ENCODE results near the gene FGF2.
"Not testable (repeated sequence)": the region's sequence is repeated elsewhere in the genome, so short reads cannot be mapped to it uniquely, and the experiment has no call there.

Gene FGF2

DNA sequence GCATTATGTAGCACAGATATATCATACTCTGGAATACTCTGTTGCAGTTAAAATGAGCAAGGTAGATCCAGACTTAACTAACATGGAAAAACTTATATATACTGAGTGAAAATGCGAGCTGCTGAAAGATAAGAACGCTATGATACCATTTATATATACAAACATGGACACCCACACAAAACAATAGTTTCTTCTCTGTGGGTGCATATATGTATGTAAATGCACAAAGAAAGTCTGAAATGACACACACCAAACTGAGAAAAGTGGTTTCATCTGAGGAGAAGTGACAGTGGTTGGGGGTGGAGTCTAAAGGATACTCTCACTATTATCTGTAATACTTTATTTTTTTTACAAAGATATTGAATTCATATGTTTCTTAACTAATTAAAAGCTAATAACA, 12.2 kb upstream of the FGF2 start:
- no peak for DNase-seq

DNA sequence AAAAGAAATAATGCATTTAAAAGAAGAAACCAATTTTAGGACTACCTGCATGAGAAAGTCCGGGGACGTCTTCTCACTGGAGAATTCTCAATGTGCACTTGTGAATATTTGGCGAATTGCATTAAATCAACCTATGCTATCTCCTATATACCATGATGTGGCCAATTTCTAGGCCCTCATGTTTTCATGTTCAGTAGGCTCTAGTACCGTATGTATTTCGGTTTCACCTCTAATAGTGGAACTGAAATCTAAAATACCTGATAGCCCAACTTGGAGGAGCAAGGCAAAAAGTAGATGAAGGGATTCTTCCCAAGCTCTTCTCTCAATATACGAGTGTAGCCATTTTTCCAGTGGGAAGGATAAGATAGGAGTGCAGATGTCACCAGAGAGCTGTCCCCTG, 11.4 kb upstream of the FGF2 start:
- DNase-seq, result no peak

DNA sequence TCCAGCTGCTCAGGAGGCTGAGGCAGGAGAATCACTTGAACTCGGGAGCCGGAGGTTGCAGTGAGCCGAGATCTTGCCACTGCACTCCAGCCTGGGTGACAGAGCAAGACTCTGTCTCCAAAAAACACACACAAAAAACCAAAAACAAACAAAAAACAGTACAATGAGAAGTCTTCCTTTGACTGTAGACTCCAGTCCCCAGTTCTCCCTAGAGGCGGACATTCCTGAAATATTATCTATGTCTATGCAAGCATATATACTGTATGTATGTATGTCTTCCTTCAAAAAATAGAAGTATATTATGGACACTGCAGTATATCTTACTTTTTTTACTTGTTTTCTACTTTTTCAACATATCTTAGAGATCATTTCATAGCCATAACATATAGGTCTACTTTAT, 10.2 kb upstream of the FGF2 start:
- DNase-seq, result no peak

DNA sequence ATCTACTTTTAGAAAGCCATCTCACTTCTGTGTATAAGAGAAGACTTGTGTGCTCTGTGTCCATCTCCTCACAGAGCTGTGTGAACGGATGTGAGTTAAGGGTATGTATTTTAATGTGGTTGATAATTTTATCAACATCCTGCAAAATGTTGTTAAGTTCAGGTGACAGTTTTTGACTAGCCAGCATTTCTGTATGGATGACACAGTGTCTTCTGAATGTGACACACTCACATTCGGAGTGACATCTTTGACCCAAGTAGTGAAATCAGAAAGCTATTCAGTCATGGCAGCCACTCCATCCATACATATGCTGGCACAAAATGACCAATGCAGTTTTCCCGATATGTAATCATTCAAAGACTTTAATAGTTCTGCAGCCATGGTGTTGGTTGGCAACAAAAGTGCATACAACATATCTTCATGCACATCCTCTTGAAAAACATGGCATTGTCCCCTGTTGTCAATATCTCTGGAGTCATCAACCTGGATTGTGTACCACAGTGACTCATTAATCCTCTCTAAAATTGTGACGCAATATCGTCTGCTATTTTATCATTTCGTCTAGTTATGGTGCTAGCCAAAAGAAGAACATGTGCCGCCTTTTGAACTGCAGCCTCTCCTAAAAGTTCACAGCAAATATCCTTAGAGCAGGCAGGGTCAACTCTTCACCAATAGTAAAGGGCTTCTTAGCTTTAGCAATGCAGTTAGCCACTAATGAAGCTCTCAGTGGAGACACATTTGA, 6.8 kb upstream of the FGF2 start:
- no peak for DNase-seq

DNA sequence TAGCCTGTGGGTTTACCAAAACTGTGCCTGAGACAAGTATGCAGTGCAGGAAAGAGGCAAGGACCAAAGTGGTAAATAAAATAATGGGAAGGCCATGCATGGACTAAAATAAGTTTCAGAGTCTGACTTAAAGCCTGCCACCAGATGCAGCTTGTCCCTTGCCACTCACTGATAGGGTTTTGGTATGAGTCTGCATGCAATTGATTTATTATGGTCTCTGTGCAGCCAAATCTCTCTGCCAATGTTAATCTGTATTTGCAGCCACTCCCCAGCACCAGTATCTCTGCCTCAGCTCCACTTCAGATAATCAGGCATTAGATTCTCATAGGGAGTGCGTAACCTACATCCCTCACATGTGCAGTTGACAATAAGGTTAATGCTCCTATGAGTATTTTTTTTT, 5.5 kb upstream of the FGF2 start:
- DNase-seq, result no peak

DNA sequence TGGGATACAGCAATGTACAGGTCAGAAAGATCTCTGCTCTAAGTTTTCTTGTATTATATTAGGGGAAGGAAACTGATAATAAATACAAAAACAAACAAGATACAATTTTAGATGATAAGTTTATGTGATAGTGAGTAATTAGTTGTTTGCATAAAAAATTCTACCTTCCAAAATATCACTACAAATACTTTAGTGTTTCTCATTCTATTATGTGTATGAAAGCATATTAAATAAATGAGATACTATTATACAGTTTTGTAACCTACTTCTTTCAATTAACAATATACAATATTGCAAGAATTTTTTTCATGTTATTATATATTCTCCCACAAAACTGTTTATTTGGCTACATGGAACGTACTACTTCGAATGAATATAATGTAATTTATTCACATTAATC, 4.2 kb upstream of the FGF2 start:
- no peak for DNase-seq

DNA sequence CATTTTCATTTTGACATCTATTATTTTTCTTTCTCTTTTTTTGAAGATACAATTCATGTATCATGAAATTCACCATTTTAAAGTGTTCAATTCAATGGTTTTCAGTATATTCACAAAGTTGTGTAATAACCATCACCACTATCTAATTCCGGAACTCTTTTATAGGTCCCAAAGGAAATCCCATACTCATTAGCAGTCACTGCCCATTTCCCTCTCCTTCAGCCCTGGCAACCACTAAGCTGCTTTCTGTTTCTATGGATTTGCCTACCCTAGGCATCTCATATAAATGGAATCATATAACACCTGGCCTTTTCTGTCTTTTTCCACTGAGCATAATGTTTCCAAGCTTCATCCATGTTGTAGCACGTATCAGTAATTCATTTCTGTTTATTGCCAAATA, 3.2 kb upstream of the FGF2 start:
- no peak for DNase-seq

DNA sequence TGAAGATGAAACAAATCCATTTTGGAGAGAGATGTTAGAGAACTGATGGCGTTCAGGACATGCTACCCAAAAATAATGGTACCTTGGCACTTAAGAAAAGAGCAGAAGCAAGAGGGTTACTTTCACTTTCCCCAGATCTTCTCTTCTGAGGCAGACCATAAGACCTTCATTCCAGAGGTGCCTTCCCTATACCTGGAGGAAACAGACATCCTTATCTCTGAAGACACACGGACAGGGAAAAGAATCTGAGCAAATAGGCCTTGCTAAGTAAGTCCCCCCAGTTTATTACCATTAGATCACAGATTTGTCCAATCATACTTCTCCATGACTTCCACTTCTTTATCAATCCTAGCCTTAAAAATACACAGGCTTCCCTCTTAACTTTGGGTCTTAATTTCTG, 2.0 kb upstream of the FGF2 start:
- DNase-seq, result no peak

DNA sequence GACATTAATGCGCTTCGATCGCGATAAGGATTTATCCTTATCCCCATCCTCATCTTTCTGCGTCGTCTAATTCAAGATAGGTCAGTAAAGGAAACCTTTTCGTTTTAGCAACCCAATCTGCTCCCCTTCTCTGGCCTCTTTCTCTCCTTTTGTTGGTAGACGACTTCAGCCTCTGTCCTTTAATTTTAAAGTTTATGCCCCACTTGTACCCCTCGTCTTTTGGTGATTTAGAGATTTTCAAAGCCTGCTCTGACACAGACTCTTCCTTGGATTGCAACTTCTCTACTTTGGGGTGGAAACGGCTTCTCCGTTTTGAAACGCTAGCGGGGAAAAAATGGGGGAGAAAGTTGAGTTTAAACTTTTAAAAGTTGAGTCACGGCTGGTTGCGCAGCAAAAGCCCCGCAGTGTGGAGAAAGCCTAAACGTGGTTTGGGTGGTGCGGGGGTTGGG, 528 bp upstream of the FGF2 start:
- DNase-seq, result no peak

DNA sequence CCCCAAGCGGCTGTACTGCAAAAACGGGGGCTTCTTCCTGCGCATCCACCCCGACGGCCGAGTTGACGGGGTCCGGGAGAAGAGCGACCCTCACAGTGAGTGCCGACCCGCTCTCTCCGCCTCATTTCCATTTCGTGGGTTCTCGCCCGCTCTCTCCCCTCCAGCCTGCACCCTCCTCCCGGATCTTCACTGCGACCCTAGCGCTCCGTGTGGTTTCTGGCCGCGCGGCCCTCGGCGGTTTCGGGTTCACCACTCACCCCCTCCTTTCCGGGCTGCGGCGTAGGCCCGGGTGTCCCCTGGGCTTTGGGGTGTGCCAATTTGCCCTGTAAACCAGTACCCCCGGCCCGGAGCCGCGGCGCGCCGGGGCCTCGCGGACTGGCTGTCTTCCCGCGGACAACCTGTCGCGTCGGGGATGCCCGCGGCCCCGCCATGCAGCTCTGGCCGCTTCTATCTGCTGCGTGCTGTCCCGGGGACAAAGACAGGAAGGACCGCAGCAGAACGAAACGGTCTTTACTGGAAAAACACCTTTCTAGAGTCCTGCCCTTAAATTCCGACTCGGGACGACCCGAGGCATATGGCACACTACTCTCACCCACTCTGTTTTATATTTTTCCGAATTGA, 737 bp downstream of the FGF2 start:
- peak; percentile 24 to 41 for DNase-seq

DNA sequence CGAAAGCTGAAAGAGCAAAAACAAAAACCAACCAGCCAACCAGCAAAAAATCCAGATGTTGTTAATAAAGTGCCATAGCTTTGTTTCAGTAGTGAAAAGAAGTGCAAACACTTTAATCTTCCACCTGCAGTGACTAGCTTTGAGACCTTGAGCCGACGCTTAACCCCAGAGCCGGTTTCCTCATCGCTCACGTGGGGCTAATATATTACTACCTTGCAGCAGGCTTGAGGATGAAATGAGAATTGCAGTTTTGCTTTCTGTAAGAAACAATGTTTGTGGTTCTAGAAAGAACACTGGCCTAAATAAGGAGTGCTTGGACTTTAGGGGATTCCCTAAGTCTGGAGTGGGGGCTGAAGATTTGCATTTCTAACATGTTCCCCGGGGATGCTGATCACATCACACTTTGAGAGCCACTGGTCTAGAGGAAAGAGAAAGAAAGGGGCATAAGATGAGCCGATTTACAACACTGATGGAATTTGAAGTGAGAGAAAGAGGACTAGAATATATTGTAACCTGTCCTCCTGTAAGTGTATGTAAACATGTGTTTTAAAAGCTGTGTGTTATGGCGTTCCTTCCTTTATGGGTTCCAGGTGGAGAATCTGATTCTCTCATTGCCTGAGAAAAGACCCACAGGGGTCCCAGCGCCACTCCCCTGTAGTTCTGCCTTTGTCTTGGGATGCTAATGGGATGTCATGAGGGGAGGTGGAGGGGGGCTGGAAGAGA, 1.4 kb downstream of the FGF2 start:
- DNase-seq, result peak; percentile 24 to 32

DNA sequence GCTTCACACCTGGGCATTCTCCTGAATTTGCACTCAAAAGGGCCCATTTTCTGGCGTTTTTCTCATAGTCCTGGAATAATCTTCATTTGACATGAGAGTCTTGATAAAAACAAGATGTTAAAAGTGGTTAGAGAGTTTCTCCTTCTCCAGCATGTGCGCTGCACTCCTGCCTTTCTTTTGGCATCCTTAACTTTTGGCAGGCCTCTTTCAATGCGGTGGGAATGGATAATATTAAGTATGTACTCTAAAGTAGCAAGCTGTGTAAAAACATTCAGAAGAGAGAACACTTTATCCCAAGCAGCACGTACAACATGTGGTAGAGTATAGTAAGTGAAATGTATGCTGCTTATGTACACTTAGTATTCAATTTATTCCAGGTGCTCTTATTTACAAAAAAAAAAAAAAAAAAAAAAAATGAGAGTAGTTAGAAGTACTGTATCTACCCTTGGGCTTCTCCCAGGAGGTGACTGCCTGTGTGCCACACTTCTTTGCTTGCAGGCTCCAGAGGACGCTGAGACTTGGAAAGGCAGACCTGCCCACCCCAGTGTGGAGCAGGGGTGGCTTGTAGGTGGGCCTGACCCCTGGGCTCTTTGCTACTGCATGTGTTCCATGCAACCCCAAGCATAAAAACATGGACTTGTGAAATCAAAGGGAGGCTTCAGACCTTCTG, 3.9 kb downstream of the FGF2 start:
- DNase-seq, result no peak

DNA sequence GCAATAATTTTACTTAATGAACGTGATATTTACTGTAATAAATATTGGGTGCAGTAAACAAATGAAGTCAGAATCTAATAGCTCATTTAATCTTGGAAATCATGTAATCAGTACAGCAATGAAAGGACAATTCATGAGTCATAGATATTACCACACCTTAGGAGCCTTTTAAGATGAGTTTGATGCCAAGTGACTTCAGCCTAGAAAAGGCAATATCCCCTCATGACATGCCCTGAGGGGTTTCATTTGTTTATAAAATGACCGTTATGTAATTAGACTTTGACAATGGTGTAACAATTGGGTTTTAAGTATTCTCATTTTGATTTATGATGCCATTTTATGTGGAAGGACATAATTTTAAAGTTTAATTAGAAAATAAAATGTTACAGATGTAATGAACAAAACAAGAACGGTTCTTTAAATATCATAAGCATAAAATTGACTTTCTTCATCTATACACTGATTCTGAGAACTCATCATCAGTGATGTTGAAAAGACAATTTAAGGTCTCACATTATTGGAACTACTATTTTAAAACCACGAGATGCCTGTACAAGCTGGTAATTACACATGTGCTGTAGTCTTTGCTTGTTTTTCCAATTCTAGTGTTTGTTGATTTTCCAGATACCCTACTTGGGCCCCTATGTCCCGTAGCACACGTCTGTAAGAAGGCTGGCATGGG, 5.0 kb downstream of the FGF2 start:
- no peak for DNase-seq

DNA sequence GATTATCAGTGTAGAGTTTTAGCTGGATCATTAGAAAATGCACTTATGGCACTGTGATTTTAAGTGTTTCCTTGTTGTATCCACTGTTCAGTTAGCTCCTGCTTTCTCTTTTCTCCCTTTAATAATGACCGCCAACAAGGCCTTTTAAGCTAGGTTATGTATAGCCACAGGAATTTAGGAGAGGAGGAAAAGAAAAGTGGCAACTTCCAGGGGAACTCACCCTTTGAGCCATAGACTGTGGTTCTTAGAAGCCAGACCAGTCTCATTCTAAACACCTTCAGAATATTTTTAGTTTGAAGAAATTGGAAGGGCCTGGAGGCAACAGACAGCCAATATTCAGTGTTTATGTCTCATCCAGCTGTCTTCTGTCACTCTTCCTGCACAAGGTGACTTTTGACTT, 6.1 kb downstream of the FGF2 start:
- no peak for DNase-seq

DNA sequence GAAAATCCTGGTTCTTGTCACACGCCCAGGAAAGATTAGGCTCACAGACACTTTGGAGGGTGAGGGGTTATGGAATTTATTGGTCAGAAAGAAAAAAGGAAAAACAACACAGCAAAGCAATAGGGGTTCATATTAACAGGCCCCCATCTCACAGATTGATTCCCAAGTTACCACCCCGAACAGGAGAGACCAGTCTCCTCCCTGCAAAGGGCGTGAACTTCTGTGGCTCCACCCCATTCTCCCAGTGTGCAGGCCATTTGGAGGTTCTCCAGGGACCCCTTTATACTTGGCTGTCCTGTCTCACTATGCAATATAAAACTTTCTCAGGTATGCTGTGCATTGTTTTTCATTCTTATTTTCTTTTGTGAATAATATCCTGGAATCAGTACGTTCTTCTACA, 7.4 kb downstream of the FGF2 start:
- no peak for DNase-seq

DNA sequence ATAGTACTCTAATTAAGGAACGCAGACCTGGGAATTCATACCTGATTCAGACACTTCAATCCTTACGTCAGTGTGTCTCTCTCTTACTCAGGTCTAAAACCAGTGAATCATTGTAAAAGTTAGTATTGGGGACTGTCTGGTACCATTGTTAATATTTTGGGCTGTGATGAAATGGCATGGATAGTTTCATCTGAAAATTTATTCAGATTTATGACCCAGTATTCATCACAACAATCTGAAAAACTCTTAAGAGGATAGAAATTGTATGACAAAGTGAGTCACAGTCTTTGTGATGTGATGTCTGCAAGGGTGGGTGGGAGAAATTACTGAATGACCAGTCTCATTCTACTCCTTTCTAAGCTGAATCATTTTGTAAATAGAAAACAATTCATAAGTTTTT, 10.3 kb downstream of the FGF2 start:
- no peak for DNase-seq

DNA sequence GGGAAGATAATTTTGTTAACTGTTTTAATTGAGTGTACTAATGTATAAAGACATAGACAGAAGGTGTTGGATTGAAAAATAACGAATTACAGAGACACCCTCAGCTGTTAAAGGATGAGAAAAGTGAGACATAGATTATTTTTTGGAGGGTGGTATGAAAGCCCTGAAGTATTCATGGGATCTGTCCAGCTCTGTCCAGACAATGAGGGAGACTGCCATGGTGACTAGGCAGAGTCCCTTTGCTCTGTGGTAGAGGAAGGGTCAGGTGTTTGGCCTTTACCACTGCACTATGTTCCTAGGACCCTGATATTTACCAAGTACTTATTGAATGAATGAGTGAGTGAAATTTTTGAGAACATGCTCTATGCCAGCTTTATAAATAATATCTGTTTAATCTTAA, 11.4 kb downstream of the FGF2 start:
- no peak for DNase-seq

DNA sequence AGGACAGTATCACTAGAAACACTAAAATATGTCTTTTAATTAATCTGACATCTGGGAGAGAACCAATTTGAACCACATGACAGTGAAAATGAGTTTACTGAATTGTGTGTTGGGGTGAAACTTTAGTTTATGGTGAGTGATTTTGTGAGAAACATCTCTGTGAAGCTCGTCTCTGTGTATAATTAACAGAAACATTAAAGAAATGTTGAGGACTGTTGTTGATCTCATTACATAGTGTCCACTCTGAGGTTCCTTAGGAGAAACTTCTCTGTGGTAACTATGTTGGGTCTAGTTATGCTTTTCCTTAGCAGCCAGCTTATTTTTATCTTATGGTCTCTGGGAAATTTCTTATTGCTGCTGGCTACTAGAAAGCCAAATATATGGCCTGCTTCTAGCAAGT, 15.8 kb downstream of the FGF2 start:
- DNase-seq, result no peak

DNA sequence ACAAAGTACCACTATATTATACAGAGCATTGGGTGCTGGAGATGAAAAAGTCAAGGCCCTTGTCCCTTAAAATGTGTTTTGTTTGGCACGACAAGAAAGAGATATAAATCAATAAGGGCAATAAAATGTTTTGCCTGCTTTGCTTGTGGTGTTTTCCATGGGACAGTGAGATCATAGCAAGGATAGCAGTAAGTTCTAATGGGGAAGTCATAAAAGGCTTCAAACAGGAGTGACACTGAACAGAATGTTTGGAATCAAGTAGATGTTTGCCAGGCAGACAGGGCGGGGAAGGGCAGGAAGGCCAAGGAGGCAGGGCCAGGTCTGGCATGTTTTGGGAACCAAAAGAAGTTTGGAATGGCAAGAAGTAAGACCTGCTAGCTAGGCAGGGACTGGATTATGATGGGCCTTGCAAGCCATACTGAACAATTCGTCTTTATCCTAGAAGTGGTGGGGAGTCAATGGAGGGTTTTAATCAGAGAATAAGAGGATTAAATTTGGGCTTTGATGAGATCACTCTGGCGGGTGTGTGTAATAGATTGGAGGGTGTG, 16.4 kb downstream of the FGF2 start:
- no peak for DNase-seq

DNA sequence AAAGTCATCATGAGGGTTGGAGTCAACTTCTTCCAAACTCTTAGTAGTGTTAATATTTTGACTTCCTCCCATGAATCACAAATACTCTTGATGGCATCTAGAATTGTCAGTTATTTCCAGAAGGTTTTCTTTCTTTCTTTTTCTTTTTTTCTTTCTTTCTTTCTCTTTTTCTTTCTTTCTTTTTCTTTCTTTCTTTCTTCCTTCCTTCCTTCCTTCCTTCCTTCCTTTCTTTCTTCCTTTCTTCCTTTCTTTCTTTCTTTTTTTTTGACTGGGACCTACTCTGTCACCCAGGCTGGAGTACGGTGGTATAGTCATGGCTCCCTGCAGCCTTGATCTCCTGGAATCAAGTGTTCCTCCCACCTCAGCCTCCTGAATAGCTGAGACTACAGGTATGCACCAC, 17.8 kb downstream of the FGF2 start:
- not testable (repeated sequence) for DNase-seq

DNA sequence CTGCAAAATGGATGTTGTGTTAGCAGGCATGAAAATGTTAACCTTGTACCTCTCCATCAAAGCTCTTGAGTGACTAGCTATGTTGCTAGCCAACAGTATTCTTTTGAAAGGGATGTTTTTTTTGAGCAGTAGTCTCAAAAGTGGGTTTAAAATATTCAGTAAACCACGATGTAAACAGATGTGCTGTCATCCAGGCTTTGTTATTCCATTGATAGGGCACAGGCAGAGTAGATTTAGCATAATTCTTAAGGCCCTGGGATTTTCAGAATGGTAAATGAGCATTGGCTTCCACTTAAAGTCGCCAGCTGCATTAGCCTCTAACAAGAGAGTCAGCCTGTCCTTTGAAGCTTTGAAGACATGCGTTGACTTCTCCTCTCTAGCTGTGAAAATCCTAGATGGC, 18.4 kb downstream of the FGF2 start:
- DNase-seq, result no peak

DNA sequence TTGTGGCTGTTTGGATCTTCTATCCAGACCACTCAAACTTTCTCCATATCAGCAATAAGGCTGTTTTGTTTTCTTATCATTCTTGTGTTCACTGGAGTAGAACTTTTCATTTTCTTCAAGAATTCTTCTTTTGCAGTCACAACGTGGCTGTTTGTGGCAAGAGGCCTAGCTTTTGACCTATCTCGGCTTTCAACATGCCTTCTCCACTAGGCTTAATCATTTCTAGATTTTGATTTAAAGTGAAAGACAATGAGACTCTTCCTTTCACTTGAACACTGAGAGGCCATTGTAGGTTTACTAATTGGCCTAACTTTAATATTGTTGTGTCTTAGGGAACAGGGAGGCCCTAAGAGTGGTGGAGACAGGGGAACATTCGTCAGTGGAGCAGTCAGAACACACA, 19.1 kb downstream of the FGF2 start:
- DNase-seq, result no peak

DNA sequence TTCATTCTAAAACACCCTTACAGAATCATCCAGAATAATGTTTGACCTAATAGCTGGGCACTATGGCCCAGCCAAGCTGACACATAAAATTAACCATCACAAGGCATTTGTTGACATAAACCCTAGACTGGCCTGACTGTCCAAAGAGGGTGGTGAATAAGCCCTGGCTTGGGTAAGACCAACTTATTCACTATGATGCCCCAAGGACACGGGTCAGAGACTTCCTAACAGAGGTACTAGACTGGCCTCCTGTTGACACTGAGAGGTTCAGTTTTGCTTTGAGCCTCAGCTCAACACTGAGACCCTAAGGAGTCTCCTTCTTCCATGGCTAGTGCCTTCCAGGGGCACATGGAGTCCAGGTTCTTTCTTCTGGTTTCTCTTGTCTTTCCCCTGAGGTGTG, 21.3 kb downstream of the FGF2 start:
- no peak for DNase-seq
